H1 (cell line): ENCODE results near the gene PXDN. TPM values are rescaled to one million over a fixed set of nuclear protein-coding genes. Genes with fewer than 3 reads are reported as not detected.

ENCODE experiments used
- SIN3A ChIP-seq, 2 experiments: IDR thresholded peaks in 1 of 2; conservative IDR thresholded peaks in 1 of 2; 2 replicates each; pipeline ENCODE4 v1.6.1; 2011 to 2012; ENCODE audit warnings: low read length in 2 of 2, improper control_type of control experiment in 1 of 2, low read depth in 1 of 2, mild to moderate bottlenecking in 1 of 2
- USF2 ChIP-seq: IDR thresholded peaks from 2 replicates; pipeline ENCODE4 v1.6.1; 2011; ENCODE audit warnings: low read length, improper control_type of control experiment
- polyA plus RNA-seq, 7 experiments: library from polyadenylated mRNA; depleted of rRNA in 3 of 7; stranded (reverse) in 5 of 7; unstranded in 2 of 7; fragments of >200 nt in 5 of 7; fragments of 200-250 nt in 2 of 7; gene quantifications; 1 replicate in 5 of 7; 2 replicates in 1 of 7; 4 replicates in 1 of 7; pipeline versions ENCODE4 v1.2.1 to v1.2.3, GENCODE V29; 2011 to 2013; ENCODE audit warnings: missing spikeins in 2 of 7, mixed read lengths in 2 of 7
- total RNA-seq: library from RNA; stranded (reverse); fragmentation: NEBNext Ultra II Directional; extraction: Animal tissue kit (Norgen Biotek cat#: 25700); gene quantifications from 2 replicates; pipeline ENCODE4 v1.2.1, GENCODE V29; 2021

PXDN gene
- total and polyA plus RNA-seq, 2 of the 8 experiments (the other 6 are each of a cell fraction or from before 2014, with no cell fraction given) = 104 to 141 TPM

GRCh38 chr2:1767939-1768691 is 23.8 kb upstream of the PXDN start (continued):
- no peak for TF ChIP-seq USF2
- TF ChIP-seq SIN3A (conservative IDR thresholded peaks at IDR 0.05 in 1 of 2, IDR thresholded peaks at IDR 0.05 in 1 of 2; ENCODE audit: low read depth in 1 of 2, low read length in 2 of 2) = no peak
